Central memory CD8-positive, alpha-beta T cell (primary cell): ENCODE measurements around the gene SERPINH1.
"Not testable (repeated sequence)": the region's sequence is repeated elsewhere in the genome, so short reads cannot be mapped to it uniquely, and the experiment has no call there.

Experiments used
- ATAC-seq: fragments of 150-1000 bp; cut with Tn5 transposase; replicated peaks from 2 replicates; pipeline ENCODE4 v1.10.0; 2022; ENCODE audit warnings: mild to moderate bottlenecking, moderate FRiP score, moderate number of reproducible peaks; ENCODE audit not compliant: poor library complexity, severe bottlenecking; ENCODE audit errors: extremely low read depth
- DNase-seq, 2 donors: peaks; one replicate each; pipeline ENCODE4 v3.0.0; 2021; ENCODE audit warnings: low spot score in 2 of 2
- H3K27ac Mint-ChIP-seq: one replicate; pipeline ENCODE4 v1.8.0; 2022; ENCODE audit warnings: low read depth, mild to moderate bottlenecking, moderate library complexity, mixed read lengths
- H3K27me3 Mint-ChIP-seq: one replicate; pipeline ENCODE4 v1.8.0; 2022; ENCODE audit warnings: mixed read lengths
- H3K36me3 Mint-ChIP-seq: one replicate; pipeline ENCODE4 v1.8.0; 2022; ENCODE audit warnings: mild to moderate bottlenecking, moderate library complexity, mixed read lengths; ENCODE audit not compliant: insufficient read depth
- H3K4me1 Mint-ChIP-seq: one replicate; pipeline ENCODE4 v1.8.0; 2022; ENCODE audit warnings: mixed read lengths
- H3K4me3 Mint-ChIP-seq: one replicate; pipeline ENCODE4 v1.8.0; 2022; ENCODE audit warnings: mild to moderate bottlenecking, moderate library complexity, mixed read lengths
- H3K9me3 Mint-ChIP-seq: one replicate; pipeline ENCODE4 v1.8.0; 2022; ENCODE audit warnings: mixed read lengths

The SERPINH1 gene

DNA sequence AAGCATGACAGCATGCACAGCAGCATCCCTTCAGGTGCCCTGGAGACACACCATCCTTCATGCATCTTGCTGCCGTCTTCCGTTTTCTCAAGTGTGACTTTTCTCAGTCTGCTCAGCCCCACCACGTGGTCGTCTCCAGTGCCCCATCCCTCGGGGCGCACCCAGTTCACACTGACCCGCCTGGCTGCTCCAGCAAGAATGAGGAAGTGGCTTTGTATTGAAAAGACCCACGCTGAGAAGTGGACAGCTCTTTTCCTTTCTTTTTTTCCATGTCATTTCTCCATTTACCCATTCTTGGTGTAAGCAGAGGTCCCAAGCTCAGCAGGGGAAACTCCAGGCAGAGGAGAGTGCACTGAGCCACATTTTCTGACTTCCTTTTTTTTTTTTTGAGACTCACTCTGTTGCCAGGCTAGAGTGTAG lies 14.5 kb downstream of the SERPINH1 start:
- H3K4me3 Mint-ChIP-seq, result no peak overlapping the region
- peaks cover 3% of the 10 kb centered on the region for H3K36me3 Mint-ChIP-seq
- ATAC-seq (no peak), DNase-seq (no peak)
- H3K9me3 Mint-ChIP-seq, result no peaks in the 10 kb centered on the region
- peaks cover 11% of the 10 kb centered on the region for H3K4me1 Mint-ChIP-seq
- no peaks in the 10 kb centered on the region for H3K27me3 Mint-ChIP-seq
- peak overlapping the region; percentile 78 for H3K27ac Mint-ChIP-seq

DNA sequence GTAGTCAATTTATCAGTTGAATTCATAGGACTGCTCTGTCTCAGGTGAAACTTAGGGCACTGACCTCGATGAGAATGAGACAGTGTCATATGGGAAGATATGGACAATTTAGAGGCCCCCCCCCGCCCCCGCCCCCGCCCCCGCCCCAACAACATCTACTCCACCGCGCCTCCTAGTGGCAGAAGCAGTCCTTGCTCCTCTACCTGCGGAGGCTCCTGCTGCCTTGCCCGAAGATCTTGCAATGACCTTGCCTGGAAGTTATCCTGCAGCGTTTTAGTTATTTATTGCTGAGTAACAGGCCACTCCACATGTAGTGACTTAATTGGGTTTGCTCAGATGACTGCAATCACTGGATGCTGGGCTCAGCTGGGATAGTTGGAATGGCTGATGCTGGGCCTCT lies 15.2 kb downstream of the SERPINH1 start:
- no peaks in the 10 kb centered on the region for H3K9me3 Mint-ChIP-seq
- no peak overlapping the region for H3K4me3 Mint-ChIP-seq
- no peak overlapping the region for H3K27ac Mint-ChIP-seq
- peaks cover 3% of the 10 kb centered on the region for H3K36me3 Mint-ChIP-seq
- H3K27me3 Mint-ChIP-seq, result no peaks in the 10 kb centered on the region
- DNase-seq (peak; percentile 16 to 37), ATAC-seq (no peak)
- peaks cover 18% of the 10 kb centered on the region for H3K4me1 Mint-ChIP-seq

DNA sequence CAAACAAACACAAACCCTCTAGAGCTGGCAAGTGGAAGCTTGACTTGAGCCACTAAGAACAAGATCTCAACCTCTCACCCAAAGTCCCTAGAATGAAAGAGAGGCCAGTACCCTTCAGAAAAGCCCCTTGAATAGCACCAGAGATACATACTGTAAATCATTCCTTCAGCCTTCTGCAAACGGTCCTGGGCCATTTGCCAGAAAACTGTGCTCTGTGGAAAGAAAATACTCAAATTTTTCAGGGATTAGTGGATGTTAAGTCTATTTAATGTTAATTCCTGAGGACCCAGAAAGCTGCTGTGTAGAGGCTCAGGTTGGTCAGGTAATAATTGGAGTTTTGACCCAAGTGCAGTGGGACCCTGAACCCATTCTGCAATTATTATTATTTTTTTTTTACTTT lies 16.9 kb downstream of the SERPINH1 start:
- no peaks in the 10 kb centered on the region for H3K36me3 Mint-ChIP-seq
- H3K4me3 Mint-ChIP-seq, result no peak overlapping the region
- H3K4me1 Mint-ChIP-seq, result peaks cover 27% of the 10 kb centered on the region
- no peak overlapping the region for H3K27ac Mint-ChIP-seq
- no peaks in the 10 kb centered on the region for H3K27me3 Mint-ChIP-seq
- no peak for DNase-seq
- ATAC-seq, result no peak
- H3K9me3 Mint-ChIP-seq, result no peaks in the 10 kb centered on the region

DNA sequence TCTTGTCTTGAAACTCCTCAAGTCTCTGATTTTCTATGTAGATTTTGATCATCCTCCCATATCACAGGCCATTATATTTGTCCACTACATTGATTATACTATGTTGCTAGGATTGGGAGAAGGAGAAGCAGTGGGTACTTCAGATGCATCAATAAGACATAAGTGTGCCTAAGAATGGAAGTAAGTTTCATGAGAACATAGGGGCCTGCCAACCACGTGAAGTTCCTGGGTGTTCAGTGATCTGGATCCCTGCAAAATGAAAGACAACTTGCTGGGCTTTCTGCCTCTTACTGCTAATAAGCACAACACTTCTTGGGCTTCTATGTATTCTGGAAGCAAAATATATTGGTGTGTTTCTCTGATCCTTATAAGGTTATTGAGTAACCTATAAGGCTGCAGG lies 17.8 kb downstream of the SERPINH1 start:
- Mint-ChIP-seq H3K36me3 (no peaks in the 10 kb centered on the region), H3K9me3 (no peaks in the 10 kb centered on the region), H3K4me1 (peaks cover 27% of the 10 kb centered on the region), H3K27me3 (no peaks in the 10 kb centered on the region), H3K27ac (no peak overlapping the region), H3K4me3 (no peak overlapping the region)
- no peak for ATAC-seq
- no peak for DNase-seq

DNA sequence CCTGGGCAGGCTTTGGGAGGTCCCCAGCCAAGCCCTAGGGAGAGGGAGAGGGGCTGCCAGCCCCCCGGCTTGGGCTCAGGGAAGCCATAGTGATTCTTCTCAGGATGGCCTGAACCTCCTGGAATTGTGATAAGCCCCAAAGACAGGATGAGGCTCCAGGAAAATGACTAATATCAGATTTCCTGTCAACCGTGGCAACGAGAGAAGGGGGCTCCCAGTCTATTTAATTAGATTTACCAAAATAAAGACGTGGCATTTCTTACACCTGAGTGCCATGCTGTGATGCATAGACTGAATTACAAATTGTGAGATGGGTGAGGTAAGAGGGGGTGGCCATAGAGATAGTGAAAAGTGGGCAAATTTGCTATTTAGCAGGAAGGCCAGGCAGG lies 20.4 kb downstream of the SERPINH1 start:
- H3K4me3 Mint-ChIP-seq, result peak overlapping the region; percentile 84
- H3K27me3 Mint-ChIP-seq, result no peaks in the 10 kb centered on the region
- DNase-seq (no peak), ATAC-seq (no peak)
- no peaks in the 10 kb centered on the region for H3K9me3 Mint-ChIP-seq
- H3K27ac Mint-ChIP-seq, result peak overlapping the region; percentile 67
- peaks cover 17% of the 10 kb centered on the region for H3K4me1 Mint-ChIP-seq
- H3K36me3 Mint-ChIP-seq, result no peaks in the 10 kb centered on the region

DNA sequence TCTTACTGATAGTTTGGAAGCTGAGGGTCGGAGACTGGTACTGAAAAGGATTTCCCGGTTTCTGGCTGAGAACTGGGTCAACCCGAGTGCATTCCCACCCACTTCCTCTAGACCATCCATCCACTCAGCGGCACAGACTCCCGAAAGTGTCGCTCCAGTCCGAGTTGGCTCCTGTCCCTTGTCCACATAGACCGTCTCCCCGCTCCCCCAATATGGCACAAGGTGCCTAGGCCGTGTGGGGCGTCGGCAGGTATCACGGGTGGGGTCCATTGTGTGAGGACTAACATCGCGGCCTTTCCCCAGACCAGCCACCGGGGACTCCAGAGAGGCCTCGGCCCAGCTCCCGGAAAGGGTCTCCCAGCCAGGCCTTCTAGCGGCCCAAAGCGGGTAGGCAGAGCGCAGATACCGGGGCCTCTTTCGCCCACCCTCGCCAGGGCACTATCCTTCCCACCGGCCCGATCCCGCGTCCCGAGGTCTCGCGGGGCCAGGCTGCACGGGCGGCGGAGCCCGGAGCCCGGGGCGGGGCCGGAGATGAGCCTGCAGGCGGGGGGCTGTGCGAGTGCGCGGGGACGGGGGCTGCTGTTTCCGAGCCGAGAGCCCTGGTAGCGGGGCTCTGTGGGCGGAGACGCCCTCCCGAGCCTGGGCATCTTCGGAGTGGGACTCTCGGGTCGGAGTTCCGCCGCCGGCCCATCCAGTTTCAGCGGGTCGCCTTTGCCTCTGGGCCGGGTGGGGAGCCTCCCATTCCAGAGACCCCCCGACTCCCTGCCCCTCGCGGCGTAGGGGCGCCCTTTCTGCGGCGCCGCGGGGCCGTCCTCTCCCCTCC lies 21.1 kb downstream of the SERPINH1 start:
- Mint-ChIP-seq H3K4me1 (peaks cover 17% of the 10 kb centered on the region), H3K4me3 (peak overlapping the region; percentile 84), H3K9me3 (no peaks in the 10 kb centered on the region), H3K36me3 (no peaks in the 10 kb centered on the region), H3K27me3 (no peaks in the 10 kb centered on the region), H3K27ac (peak overlapping the region; percentile 67)
- ATAC-seq (peak; percentile 92), DNase-seq (peak; percentile 20 to 35)

DNA sequence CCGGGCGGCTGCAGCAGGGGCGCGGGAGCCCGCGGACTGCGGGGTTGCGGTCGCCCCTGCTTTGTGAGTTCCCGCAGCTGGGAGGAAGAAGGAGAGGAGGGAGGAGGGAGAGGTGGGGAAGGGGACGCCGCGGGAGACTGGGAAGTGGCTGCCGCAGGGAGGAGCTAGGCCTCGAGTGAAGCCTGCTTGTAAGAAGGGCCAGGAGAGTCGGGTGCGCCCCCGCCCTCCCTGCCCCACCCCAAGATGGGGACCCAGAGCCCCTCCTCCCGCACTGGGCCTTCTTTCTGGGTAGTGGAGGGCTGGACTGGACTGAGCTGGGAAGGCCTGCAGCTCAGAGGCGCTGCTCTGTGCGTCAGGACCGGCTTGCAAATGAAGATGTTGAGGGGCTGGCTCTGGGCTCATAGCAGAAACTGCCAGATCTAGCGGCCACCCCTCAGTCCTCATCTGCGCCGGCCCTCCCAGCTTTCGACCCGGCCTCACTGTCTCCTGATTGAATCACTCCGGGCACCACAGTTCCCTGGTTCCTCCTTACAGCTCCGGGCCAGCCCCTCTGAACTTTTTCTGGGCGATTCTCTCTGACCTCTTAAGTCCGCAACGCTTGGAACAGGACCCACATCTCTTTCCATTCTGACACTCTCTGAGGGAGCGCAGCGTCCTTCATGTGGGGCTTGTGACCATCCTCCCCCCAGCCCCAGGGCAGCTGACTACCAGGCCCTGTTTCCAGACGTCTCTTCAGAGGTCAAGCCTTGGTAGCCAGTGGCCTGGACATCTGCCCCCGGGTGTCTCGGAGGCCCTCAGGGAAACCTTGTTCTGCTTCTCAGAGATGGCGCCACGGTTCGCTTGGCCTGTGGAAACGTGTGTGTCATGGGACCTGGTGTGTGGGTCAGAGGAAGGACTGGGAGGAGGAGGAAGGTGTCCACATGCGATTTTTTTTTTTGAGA lies 21.9 kb downstream of the SERPINH1 start:
- Mint-ChIP-seq H3K9me3 (no peaks in the 10 kb centered on the region), H3K27ac (peak overlapping the region; percentile 76), H3K4me3 (peak overlapping the region; percentile 84), H3K36me3 (no peaks in the 10 kb centered on the region), H3K4me1 (peaks cover 17% of the 10 kb centered on the region), H3K27me3 (no peaks in the 10 kb centered on the region)
- ATAC-seq, result no peak
- no peak for DNase-seq

DNA sequence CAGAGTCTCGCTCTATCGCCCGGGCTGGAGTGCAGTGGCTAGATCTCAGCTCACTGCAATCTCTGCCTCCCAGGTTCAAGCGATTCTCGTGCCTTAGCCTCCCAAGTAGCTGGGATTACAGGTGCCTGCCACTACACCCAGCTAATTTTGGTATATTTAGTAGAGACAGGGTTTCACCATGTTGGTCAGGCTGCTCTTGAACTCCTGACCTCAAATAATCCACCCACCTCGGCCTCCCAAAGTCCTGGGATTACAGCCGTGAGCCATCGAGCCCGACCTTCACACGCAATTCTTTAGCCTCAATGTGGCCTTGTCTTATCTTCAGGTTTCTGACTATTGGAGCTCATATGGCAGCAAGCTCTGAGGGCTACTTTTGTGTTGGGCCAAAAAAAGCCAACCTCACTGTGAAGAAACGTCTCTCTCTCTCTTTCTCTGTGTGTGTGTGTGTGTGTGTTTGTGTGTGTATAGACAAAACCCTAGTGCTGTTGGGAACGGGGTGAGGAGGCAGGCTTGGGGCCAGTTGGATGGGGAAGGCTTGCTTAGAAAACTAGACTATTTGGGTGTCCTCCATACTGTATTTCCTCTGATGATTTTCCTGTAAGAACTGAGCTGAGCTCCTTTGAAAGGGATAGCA lies 22.7 kb downstream of the SERPINH1 start:
- Mint-ChIP-seq H3K4me1 (peaks cover 17% of the 10 kb centered on the region), H3K4me3 (peak overlapping the region; percentile 84), H3K27ac (peak overlapping the region; percentile 76)
- not testable (repeated sequence) for H3K27me3 Mint-ChIP-seq, H3K9me3 Mint-ChIP-seq, H3K36me3 Mint-ChIP-seq, ATAC-seq, DNase-seq

DNA sequence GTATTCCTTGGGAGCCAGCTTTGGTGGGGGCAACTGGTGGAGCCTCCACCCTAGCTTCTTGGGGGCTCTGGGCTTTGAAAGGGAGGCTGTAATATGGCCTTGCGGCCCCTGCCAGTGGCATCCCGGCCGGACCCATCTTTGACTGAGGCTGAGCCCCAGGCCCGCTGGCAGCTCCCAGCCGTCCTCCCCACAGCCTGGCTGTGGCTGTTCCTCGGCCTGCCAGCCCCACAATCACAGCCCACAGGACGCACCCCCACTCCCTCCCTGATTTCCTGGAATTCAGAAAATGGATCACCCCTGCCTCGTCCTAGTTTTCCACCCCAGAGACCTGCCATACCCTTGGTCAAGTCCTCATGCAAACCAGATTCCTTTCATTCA lies 23.2 kb downstream of the SERPINH1 start:
- peak overlapping the region; percentile 84 for H3K4me3 Mint-ChIP-seq
- no peaks in the 10 kb centered on the region for H3K9me3 Mint-ChIP-seq
- ATAC-seq (no peak), DNase-seq (no peak)
- H3K27ac Mint-ChIP-seq, result no peak overlapping the region
- no peaks in the 10 kb centered on the region for H3K27me3 Mint-ChIP-seq
- no peaks in the 10 kb centered on the region for H3K36me3 Mint-ChIP-seq
- peaks cover 17% of the 10 kb centered on the region for H3K4me1 Mint-ChIP-seq

DNA sequence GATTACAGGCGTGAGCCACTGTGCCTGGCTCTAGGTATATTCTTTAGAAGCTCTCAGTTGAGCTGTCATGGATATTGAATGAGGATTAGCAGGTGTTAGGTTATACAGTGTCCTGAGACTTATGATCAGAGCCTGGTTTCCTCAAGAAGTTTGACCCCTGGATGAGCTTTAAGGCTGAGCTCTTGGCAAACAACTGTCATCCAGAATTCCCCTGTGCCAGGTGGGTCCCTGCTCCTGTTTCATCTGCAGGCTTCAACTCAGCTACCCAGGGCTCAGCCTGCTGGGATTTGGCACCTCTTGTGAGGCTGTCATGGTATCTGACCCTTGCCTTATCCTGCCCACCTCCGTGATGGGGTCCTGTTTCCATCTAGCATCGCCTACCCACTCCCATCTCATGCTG lies 24.3 kb downstream of the SERPINH1 start:
- no peak overlapping the region for H3K27ac Mint-ChIP-seq
- DNase-seq (no peak), ATAC-seq (no peak)
- no peak overlapping the region for H3K4me3 Mint-ChIP-seq
- no peaks in the 10 kb centered on the region for H3K9me3 Mint-ChIP-seq
- H3K36me3 Mint-ChIP-seq, result no peaks in the 10 kb centered on the region
- no peaks in the 10 kb centered on the region for H3K27me3 Mint-ChIP-seq
- peaks cover 17% of the 10 kb centered on the region for H3K4me1 Mint-ChIP-seq

DNA sequence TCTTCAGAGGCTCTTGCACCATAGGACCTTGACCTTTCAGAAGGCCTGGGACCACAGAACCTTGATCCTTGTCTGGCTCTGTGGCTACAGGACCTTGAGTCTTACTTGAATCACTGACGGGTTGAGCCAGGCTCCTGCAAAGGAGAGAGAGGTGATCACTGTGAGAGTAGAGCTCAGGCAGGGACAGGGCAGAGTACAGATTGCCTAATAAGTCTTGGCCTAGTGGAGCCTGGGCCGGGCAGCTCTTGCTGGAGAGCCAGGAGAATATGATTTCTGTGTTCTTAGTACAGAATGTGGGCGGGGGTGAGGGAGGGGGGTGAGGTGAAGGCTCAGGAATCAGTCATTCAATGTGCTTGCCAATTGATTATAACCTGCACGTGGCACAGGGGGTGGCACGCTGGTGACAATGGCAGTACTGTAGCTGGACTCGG lies 26.0 kb downstream of the SERPINH1 start:
- no peaks in the 10 kb centered on the region for H3K27me3 Mint-ChIP-seq
- H3K9me3 Mint-ChIP-seq, result no peaks in the 10 kb centered on the region
- no peak overlapping the region for H3K27ac Mint-ChIP-seq
- H3K36me3 Mint-ChIP-seq, result no peaks in the 10 kb centered on the region
- peaks cover 13% of the 10 kb centered on the region for H3K4me1 Mint-ChIP-seq
- ATAC-seq (no peak), DNase-seq (no peak)
- no peak overlapping the region for H3K4me3 Mint-ChIP-seq

DNA sequence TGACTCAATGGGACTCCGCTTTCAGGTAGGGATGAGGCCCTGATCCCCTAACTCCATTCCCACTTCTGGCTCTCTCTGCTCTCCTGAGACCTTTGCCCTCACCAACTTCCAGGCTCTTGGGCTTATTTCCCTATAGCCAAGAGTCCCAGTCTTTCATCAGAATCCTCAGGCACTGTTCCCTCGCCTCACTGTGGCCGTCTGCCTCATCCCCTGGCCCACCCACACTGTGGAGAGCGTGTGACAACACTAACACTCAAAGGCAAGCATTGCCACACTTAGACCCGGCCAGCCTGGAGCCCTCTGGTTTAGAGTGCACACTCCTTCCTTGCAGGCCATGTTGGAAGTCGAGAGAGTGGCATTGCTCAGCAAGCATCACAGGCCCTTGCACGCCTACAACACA lies 27.0 kb downstream of the SERPINH1 start:
- Mint-ChIP-seq H3K27ac (no peak overlapping the region), H3K4me3 (no peak overlapping the region), H3K27me3 (no peaks in the 10 kb centered on the region), H3K36me3 (no peaks in the 10 kb centered on the region), H3K4me1 (peaks cover 17% of the 10 kb centered on the region), H3K9me3 (no peaks in the 10 kb centered on the region)
- DNase-seq (no peak), ATAC-seq (no peak)
